Smooth muscle cell (in vitro differentiated cells): ENCODE measurements around the gene PSMB5. TPM values are rescaled to one million over a fixed set of nuclear protein-coding genes. Genes with fewer than 3 reads are reported as not detected.

Source experiments
- DNase-seq: peaks from one replicate; lab custom pipeline; 2025; ENCODE audit not compliant: unreplicated experiment; lab: John Stamatoyannopoulos, UW
- H2AFZ ChIP-seq: fragments of 200-600 bp; sonication (generic); 2 replicates; pipeline ENCODE4 v1.6.0; 2016; ENCODE audit warnings: antibody characterized with exemption, low read depth, mild to moderate bottlenecking
- H3F3A ChIP-seq: fragments of 200-600 bp; sonication (generic); 2 replicates; pipeline ENCODE4 v1.6.0; 2017; ENCODE audit warnings: antibody characterized with exemption, low read depth
- H3K27ac ChIP-seq: fragments of 200-600 bp; sonication (generic); 2 replicates; pipeline ENCODE4 v1.5.1; 2016; ENCODE audit warnings: low read depth, mild to moderate bottlenecking
- H3K27me3 ChIP-seq: fragments of 200-600 bp; sonication (generic); 2 replicates; pipeline ENCODE4 v1.6.1; 2016; ENCODE audit warnings: low read depth, mild to moderate bottlenecking
- H3K36me3 ChIP-seq: fragments of 200-600 bp; sonication (generic); 2 replicates; pipeline ENCODE4 v1.5.1; 2016; ENCODE audit warnings: low read depth
- H3K4me1 ChIP-seq: fragments of 200-600 bp; sonication (generic); 2 replicates; pipeline ENCODE4 v1.5.1; 2016; ENCODE audit warnings: low read depth
- H3K4me2 ChIP-seq: fragments of 200-600 bp; sonication (generic); 2 replicates; pipeline ENCODE4 v1.6.0; 2016; ENCODE audit warnings: mild to moderate bottlenecking
- H3K4me3 ChIP-seq: fragments of 200-600 bp; sonication (generic); 2 replicates; pipeline ENCODE4 v1.5.1; 2016; ENCODE audit warnings: mild to moderate bottlenecking
- H3K79me2 ChIP-seq: fragments of 200-600 bp; sonication (generic); 2 replicates; pipeline ENCODE4 v1.6.0; 2016; ENCODE audit warnings: low read depth, mild to moderate bottlenecking
- H3K9ac ChIP-seq: fragments of 200-600 bp; sonication (generic); 2 replicates; pipeline ENCODE4 v1.6.0; 2016; ENCODE audit warnings: low read depth
- H3K9me3 ChIP-seq: fragments of 200-600 bp; sonication (generic); replicated peaks from 2 replicates; pipeline ENCODE4 v1.5.1; 2016; ENCODE audit warnings: low read depth
- H4K20me1 ChIP-seq: fragments of 200-600 bp; sonication (generic); 2 replicates; pipeline ENCODE4 v1.6.0; 2016; ENCODE audit warnings: low read depth
- WGBS: methylation state at CpG from one replicate; pipeline ENCODE4 v1.1.7; 2016; ENCODE audit warnings: low lambda C conversion rate; 5-methylcytosine and 5-hydroxymethylcytosine counted together
- polyA plus RNA-seq: library from polyadenylated mRNA; unstranded; fragments of >200 nt; fragmentation: Nextera tagmentation; extraction: Ambion mirVana; gene quantifications from 2 replicates; pipeline ENCODE4 v1.2.1, GENCODE V29; 2016
- total RNA-seq: library from RNA; depleted of rRNA; stranded (reverse); fragments of >200 nt; gene quantifications from 2 replicates; pipeline ENCODE4 v1.2.3, GENCODE V29; 2014
- TF ChIP-seq, protein P1 (sequence below): fragments of 200-600 bp; sonication (generic); IDR thresholded peaks from 2 replicates; pipeline ENCODE4 v1.5.1; 2017; ENCODE audit warnings: borderline replicate concordance, mild to moderate bottlenecking, antibody characterized with exemption; ENCODE audit not compliant: insufficient read depth, poor library complexity, severe bottlenecking

Gene PSMB5
- total and polyA plus RNA-seq, 2 experiments from 2014 or later, result 183 to 374 TPM

DNA sequence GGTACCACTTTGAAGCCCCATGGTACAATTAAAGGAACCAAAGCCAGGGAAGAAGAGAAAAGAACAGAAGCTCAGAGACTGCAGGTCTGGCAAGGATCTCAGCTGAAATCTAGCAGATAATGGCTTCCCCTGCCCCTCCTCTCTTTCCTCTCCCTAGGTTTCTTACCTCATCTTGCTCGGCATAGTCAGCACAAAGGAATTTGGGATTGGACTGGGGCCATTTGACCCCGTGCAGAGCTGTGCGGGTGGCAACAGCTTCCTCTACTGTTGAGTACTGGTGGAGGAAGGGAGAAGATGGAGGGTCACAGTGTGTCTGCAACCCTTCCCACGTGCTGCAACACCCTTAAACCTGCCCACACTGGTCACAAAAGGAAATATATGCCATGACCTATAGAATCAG lies 27.3 kb upstream of the PSMB5 start:
- no peaks in the 10 kb centered on the region for H3K9me3 ChIP-seq
- peaks cover 24% of the 10 kb centered on the region for H3K79me2 ChIP-seq
- 5% methylated on average over 4 of the region's 4 CpGs for WGBS
- H3K4me3 ChIP-seq, result no peak overlapping the region
- H3K27ac ChIP-seq, result peak overlapping the region; percentile 76
- H4K20me1 ChIP-seq, result peaks cover 45% of the 10 kb centered on the region
- H3F3A ChIP-seq, result peaks cover 64% of the 10 kb centered on the region
- DNase-seq, result no peak
- H3K9ac ChIP-seq, result no peak overlapping the region
- TF ChIP-seq, protein P1, sequence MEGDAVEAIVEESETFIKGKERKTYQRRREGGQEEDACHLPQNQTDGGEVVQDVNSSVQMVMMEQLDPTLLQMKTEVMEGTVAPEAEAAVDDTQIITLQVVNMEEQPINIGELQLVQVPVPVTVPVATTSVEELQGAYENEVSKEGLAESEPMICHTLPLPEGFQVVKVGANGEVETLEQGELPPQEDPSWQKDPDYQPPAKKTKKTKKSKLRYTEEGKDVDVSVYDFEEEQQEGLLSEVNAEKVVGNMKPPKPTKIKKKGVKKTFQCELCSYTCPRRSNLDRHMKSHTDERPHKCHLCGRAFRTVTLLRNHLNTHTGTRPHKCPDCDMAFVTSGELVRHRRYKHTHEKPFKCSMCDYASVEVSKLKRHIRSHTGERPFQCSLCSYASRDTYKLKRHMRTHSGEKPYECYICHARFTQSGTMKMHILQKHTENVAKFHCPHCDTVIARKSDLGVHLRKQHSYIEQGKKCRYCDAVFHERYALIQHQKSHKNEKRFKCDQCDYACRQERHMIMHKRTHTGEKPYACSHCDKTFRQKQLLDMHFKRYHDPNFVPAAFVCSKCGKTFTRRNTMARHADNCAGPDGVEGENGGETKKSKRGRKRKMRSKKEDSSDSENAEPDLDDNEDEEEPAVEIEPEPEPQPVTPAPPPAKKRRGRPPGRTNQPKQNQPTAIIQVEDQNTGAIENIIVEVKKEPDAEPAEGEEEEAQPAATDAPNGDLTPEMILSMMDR, result no peak
- no peaks in the 10 kb centered on the region for H3K4me1 ChIP-seq
- no peaks in the 10 kb centered on the region for H3K27me3 ChIP-seq
- peak overlapping the region; percentile 55 for H3K4me2 ChIP-seq
- no peak overlapping the region for H2AFZ ChIP-seq
- H3K36me3 ChIP-seq, result peaks cover 7% of the 10 kb centered on the region

DNA sequence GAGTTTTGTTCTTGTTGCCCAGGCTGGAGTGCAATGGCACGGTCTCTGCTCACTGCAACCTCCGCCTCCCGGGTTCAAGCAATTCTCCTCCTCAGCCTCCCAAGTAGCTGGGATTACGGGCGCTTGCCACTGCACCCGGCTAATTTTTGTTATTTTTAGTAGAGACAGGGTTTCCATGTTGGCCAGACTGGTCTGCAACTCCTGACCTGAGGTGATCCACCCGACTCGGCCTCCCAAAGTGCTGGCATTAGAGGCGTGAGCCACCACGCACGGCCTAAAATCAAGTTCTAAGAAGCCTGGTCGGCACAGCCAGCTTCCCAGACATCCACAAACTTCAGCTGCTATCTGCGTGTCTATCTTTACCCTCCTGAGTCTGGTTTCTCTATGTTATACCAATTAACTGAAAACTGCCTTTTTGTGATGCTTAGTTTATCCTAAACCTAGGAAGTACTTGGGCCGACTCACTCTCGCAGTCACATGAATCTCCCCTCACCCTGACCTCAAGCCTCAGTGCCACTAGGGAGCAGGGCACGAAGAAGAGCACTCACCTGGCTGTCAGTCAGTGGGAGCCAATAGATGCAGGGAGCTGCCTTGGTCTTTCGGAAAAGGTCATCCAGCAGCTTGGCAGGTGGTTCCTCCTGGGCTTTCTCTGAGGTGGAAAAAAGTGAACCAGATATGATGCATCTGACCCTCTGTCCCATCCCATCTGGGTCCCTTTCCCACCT lies 26.0 kb upstream of the PSMB5 start:
- Histone ChIP-seq H3F3A (peaks cover 64% of the 10 kb centered on the region), H3K9me3 (no peaks in the 10 kb centered on the region), H3K4me1 (peaks cover 5% of the 10 kb centered on the region), H3K27ac (peak overlapping the region; percentile 38), H3K9ac (no peak overlapping the region), H3K36me3 (peaks cover 2% of the 10 kb centered on the region), H2AFZ (no peak overlapping the region), H3K27me3 (no peaks in the 10 kb centered on the region), H3K4me3 (no peak overlapping the region), H4K20me1 (peaks cover 32% of the 10 kb centered on the region), H3K4me2 (no peak overlapping the region), H3K79me2 (peaks cover 11% of the 10 kb centered on the region)
- 94% methylated on average over 17 of the region's 17 CpGs for WGBS
- no peak for DNase-seq
- TF ChIP-seq, protein P1, result no peak

DNA sequence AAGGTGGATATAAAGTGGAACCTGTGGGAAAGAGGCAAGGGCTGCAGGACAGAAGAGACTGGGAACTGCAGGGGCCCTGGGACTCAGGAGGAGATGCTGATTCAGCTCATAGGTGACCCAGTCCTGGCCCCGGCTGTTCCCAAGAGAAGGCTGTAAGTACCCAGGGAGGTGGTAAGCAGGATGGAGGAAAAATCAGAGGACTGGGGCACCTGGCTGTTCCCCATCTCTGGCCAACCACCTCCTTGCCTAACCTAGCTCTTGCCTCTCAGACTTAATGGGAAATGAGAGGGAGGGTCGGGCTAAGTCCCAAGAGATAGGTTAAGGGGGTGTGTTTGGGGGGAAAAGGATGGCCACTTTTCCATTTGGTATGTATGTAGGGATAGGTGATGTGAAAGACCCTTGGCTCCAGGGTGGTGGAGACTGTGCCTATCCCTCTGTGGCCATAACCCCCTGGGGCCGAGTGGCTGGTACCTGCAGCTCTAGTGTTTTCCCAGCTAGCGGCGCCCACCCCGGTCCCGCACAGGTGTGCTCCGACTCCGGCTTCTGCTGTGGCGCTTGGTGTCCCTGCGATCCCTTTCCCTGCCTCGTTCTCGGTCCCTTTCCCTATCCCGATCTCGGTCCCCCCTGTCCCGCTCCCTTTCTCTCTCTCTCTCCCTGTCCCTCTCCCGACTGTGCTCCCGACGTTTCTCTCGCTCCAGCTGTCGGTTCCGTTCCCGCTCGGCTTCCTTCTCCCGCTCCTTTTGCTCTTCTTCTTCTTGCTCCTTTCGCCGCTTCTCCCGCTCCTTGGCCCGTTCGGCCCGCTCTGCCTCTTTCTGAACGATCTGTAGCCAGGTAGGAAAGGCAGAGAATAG lies 24.2 kb upstream of the PSMB5 start:
- H3K4me1 ChIP-seq, result peaks cover 5% of the 10 kb centered on the region
- TF ChIP-seq, protein P1, result no peak
- no peaks in the 10 kb centered on the region for H3K79me2 ChIP-seq
- H3K27me3 ChIP-seq, result no peaks in the 10 kb centered on the region
- H3K9ac ChIP-seq, result no peak overlapping the region
- WGBS, result 96% methylated on average over 21 of the region's 32 CpGs
- no peak overlapping the region for H3K4me3 ChIP-seq
- no peak overlapping the region for H2AFZ ChIP-seq
- DNase-seq, result no peak
- no peaks in the 10 kb centered on the region for H3K36me3 ChIP-seq
- H3F3A ChIP-seq, result peaks cover 47% of the 10 kb centered on the region
- H3K27ac ChIP-seq, result no peak overlapping the region
- H4K20me1 ChIP-seq, result peaks cover 14% of the 10 kb centered on the region
- no peaks in the 10 kb centered on the region for H3K9me3 ChIP-seq
- H3K4me2 ChIP-seq, result no peak overlapping the region
